Peyer's patch (tissue), 4 donors: ENCODE measurements around the gene FNDC3B. TPM values are rescaled to one million over a fixed set of nuclear protein-coding genes. Genes with fewer than 3 reads are reported as not detected.
A peak's percentile ranks its signal among the peaks of the same experiment; 100 is the strongest.

Source experiments
- DNase-seq, 3 donors: peaks; one replicate each; pipeline ENCODE4 v3.0.0-alpha.2; 2017 to 2019
- H3K27ac ChIP-seq, 4 donors: fragments of 200-600 bp; sonication (generic); one replicate each; pipeline ENCODE4 v1.5.1; 2016 to 2019
- H3K27me3 ChIP-seq, 2 donors: fragments of 200-600 bp; sonication (generic); one replicate each; pipeline ENCODE4 v1.5.1; 2019
- H3K36me3 ChIP-seq, 3 donors: fragments of 200-600 bp; sonication (generic); one replicate each; pipeline ENCODE4 v1.5.1; 2016 to 2019
- H3K4me1 ChIP-seq, 4 donors: fragments of 200-600 bp; sonication (generic); one replicate each; pipeline ENCODE4 v1.5.1; 2016 to 2019
- H3K4me3 ChIP-seq, 4 donors: fragments of 200-600 bp; sonication (generic); 1 replicate in 3 of 4; 2 replicates in 1 of 4; pipeline ENCODE4 v1.5.1; 2016 to 2019; ENCODE audit warnings: mild to moderate bottlenecking in 1 of 4
- H3K9me3 ChIP-seq, 4 donors: fragments of 200-600 bp; sonication (generic); one replicate each; pipeline ENCODE4 v1.5.1; 2016 to 2019; ENCODE audit warnings: mild to moderate bottlenecking in 1 of 4
- POLR2A ChIP-seq, 2 donors: fragments of 450-650 bp; IDR thresholded peaks; one replicate each; pipeline ENCODE4 v1.5.1; 2017; ENCODE audit warnings: antibody characterized with exemption in 2 of 2, mild to moderate bottlenecking in 2 of 2, moderate library complexity in 2 of 2
- total RNA-seq, 4 donors: library from RNA; depleted of rRNA; stranded (reverse); fragments of >200 nt; gene quantifications; one replicate each; pipeline ENCODE4 v1.1.0, GENCODE V29; 2016
- TF ChIP-seq, protein P1 (sequence below), 6 experiments: fragments of 450-650 bp in 4 of 6; fragments of 200-600 bp in 2 of 6; sonication (generic) in 1 of 6; IDR thresholded peaks; one replicate each; pipeline ENCODE4 v1.5.1; 2017 to 2019; ENCODE audit warnings: antibody characterized with exemption in 6 of 6, mild to moderate bottlenecking in 3 of 6, moderate library complexity in 1 of 6

Gene FNDC3B
- total RNA-seq, 4 donors from 2014 or later = 28.7 to 74.3 (median 54.6) TPM

DNA sequence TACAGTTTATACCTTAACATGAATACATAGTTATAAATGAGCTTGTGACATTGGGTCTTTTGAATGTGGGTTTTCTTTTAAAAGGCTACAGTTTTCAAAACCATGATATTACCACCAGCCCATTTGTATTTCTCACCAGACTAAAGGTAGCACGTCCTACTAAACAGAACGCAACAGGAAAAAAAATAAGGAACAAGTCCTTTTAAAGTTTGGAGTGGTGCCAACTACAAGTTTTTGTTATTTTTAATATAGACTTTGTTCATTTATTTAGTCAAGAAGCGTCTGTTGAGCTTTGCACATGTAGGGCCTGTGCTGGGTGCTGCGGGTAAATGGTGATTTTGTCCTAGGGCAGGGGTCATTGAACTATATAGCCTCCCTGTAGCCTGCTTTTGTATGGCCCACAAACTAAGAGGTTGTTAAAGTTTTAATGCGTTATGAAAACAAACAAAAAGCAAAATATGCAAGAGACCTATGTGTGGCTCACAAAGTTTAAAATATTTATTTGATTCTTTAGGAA lies 244.5 kb downstream of the FNDC3B start:
- H3K36me3 ChIP-seq = peaks cover 0 to 15% (median 0%) of the 10 kb centered on the region in 3 donors
- H3K4me1 ChIP-seq = peaks cover 0 to 2% (median 0%) of the 10 kb centered on the region in 4 donors
- no peaks in the 10 kb centered on the region for H3K9me3 ChIP-seq
- TF ChIP-seq, protein P1, sequence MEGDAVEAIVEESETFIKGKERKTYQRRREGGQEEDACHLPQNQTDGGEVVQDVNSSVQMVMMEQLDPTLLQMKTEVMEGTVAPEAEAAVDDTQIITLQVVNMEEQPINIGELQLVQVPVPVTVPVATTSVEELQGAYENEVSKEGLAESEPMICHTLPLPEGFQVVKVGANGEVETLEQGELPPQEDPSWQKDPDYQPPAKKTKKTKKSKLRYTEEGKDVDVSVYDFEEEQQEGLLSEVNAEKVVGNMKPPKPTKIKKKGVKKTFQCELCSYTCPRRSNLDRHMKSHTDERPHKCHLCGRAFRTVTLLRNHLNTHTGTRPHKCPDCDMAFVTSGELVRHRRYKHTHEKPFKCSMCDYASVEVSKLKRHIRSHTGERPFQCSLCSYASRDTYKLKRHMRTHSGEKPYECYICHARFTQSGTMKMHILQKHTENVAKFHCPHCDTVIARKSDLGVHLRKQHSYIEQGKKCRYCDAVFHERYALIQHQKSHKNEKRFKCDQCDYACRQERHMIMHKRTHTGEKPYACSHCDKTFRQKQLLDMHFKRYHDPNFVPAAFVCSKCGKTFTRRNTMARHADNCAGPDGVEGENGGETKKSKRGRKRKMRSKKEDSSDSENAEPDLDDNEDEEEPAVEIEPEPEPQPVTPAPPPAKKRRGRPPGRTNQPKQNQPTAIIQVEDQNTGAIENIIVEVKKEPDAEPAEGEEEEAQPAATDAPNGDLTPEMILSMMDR (IDR thresholded peaks at IDR 0.05) = no peak
- no peak for TF ChIP-seq POLR2A (IDR thresholded peaks at IDR 0.05)
- H3K27me3 ChIP-seq = no peaks in the 10 kb centered on the region
- no peak overlapping the region for H3K27ac ChIP-seq
- H3K4me3 ChIP-seq = no peak overlapping the region
- no peak for DNase-seq

GRCh38 chr3:172285844-172286243 lies 246.5 kb downstream of the FNDC3B start:
- no peak overlapping the region for H3K4me3 ChIP-seq
- H3K27ac ChIP-seq = no peak overlapping the region
- DNase-seq = no peak
- H3K4me1 ChIP-seq = peaks cover 0 to 13% (median 0%) of the 10 kb centered on the region in 4 donors
- TF ChIP-seq, protein P1 (IDR thresholded peaks at IDR 0.05) = no peak
- TF ChIP-seq POLR2A (IDR thresholded peaks at IDR 0.05) = no peak
- H3K9me3 ChIP-seq = no peaks in the 10 kb centered on the region
- H3K27me3 ChIP-seq = no peaks in the 10 kb centered on the region
- peaks cover 0 to 15% (median 0%) of the 10 kb centered on the region in 3 donors for H3K36me3 ChIP-seq

DNA sequence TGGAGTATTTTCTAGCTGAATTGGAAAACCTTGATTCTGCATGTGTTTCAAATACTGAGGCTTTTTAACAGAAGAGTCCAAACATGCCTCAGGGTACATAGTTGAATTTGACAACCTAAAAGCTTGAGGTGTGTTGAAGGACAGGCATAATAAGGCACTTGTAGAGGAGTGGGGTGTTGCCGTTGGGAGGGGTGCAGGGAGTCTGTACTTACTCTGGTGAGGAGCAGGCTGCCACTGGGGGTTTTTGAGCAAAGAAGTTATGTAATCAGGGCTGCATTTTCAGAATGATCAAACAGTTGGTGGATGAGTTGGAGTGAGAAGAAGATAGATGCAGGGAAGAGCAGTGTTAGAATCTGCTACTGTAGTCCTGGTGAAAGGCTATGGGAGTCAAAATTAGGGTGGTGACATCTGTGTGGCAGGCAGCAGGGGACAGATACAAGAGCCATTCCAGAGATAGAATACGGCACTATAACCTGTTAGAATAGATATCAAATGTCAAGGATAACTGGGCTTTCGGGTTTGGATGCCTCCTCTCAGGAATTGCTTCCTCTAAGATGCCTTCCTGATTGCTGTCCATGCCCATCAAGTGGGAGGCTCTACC lies 247.3 kb downstream of the FNDC3B start:
- peaks cover 0 to 15% (median 0%) of the 10 kb centered on the region in 3 donors for H3K36me3 ChIP-seq
- DNase-seq = no peak
- no peaks in the 10 kb centered on the region for H3K9me3 ChIP-seq
- no peak overlapping the region for H3K27ac ChIP-seq
- TF ChIP-seq POLR2A (IDR thresholded peaks at IDR 0.05) = no peak
- TF ChIP-seq, protein P1 (IDR thresholded peaks at IDR 0.05) = no peak
- no peaks in the 10 kb centered on the region for H3K27me3 ChIP-seq
- peaks cover 0 to 13% (median 0%) of the 10 kb centered on the region in 4 donors for H3K4me1 ChIP-seq
- no peak overlapping the region for H3K4me3 ChIP-seq

DNA sequence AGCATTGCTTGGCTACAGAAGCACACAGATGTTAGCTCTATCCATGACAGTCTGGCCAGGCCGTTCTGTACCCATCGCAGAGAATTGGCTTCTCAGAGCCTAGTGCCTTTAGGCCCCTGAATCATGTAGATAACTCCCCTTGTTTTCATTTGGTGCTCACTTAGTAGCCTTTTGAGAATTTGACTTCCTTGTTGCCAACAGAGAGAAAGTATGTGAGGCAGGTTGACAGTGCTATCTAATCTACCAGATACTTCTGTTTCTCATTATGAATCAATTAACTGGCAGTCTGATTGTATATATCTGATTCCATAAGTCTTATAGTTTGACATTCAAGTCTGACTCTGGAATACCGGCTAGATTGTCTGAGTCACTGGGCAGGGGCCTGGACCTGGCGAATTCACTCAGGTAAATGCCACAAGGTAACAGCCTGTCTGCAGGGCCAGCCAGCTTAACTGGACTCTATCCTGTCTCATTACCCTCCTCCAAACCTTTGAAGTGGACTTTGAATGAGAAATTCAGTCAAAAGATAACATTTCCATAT lies 248.6 kb downstream of the FNDC3B start:
- peaks cover 0 to 15% (median 0%) of the 10 kb centered on the region in 3 donors for H3K36me3 ChIP-seq
- DNase-seq = no peak
- TF ChIP-seq, protein P1 (IDR thresholded peaks at IDR 0.05) = no peak
- TF ChIP-seq POLR2A (IDR thresholded peaks at IDR 0.05) = no peak
- H3K4me3 ChIP-seq = no peak overlapping the region
- H3K27me3 ChIP-seq = no peaks in the 10 kb centered on the region
- H3K27ac ChIP-seq = peak overlapping the region in 1 of 4 donors; percentile 35
- H3K9me3 ChIP-seq = no peaks in the 10 kb centered on the region
- peaks cover 0 to 13% (median 0%) of the 10 kb centered on the region in 4 donors for H3K4me1 ChIP-seq

- Histone ChIP-seq H3K27ac (peak overlapping the region in 1 of 4 donors; percentile 40), H3K4me3 (no peak overlapping the region), H3K36me3 (peaks cover 0 to 15% (median 0%) of the 10 kb centered on the region in 3 donors), H3K9me3 (no peaks in the 10 kb centered on the region), H3K4me1 (peaks cover 0 to 13% (median 0%) of the 10 kb centered on the region in 4 donors), H3K27me3 (no peaks in the 10 kb centered on the region)
- TF ChIP-seq, protein P1 (IDR thresholded peaks at IDR 0.05) = no peak
- TF ChIP-seq POLR2A (IDR thresholded peaks at IDR 0.05) = no peak
- no peak for DNase-seq
Measured at GRCh38 chr3:172288651-172289050, 249.3 kb downstream of the FNDC3B start.
